Astrocyte of the spinal cord (primary cell): ENCODE measurements around the gene KIAA1328.

ENCODE experiments used
- DNase-seq: peaks from one replicate; pipeline ENCODE4 v3.0.0; 2011; ENCODE audit warnings: low read depth, low spot score
- H3K4me3 ChIP-seq: 2 replicates; pipeline ENCODE4 v1.5.1; 2011; ENCODE audit warnings: low read depth, mild to moderate bottlenecking, low read length, moderate library complexity
- CTCF ChIP-seq: IDR thresholded peaks from 2 replicates; pipeline ENCODE4 v1.5.1; 2012; ENCODE audit warnings: low read depth, mild to moderate bottlenecking, low read length, inconsistent platforms
- in situ Hi-C: cut with HindIII; loops from 2 replicates; pipeline ENCODE4 v1.10.0; 2017; ENCODE audit warnings: low sequenced_read_pairs

KIAA1328 gene

DNA sequence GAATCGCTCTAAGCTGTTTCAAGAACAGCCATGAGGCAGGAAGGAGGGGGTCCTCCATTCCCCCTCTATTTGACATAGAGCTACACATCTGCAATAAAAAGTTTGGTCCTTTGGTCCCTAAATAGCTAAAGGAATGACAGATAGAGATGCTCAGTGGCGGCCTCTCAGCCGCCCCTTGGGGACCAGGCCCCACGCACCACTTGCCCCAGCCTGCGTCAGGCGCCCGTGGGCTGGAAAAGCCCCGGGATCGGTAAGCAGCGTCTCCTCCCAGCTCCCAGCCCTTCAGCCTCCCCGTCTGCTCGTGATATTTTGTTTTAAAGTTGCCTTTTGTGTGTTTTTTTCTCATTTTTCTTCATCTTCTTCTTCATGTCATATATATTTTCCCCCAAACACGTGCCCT, 415.7 kb downstream of the KIAA1328 start:
- no peak for DNase-seq
- TF ChIP-seq CTCF, result no peak
- in situ Hi-C loops, result no loop called here
- no peak overlapping the region for H3K4me3 ChIP-seq

DNA sequence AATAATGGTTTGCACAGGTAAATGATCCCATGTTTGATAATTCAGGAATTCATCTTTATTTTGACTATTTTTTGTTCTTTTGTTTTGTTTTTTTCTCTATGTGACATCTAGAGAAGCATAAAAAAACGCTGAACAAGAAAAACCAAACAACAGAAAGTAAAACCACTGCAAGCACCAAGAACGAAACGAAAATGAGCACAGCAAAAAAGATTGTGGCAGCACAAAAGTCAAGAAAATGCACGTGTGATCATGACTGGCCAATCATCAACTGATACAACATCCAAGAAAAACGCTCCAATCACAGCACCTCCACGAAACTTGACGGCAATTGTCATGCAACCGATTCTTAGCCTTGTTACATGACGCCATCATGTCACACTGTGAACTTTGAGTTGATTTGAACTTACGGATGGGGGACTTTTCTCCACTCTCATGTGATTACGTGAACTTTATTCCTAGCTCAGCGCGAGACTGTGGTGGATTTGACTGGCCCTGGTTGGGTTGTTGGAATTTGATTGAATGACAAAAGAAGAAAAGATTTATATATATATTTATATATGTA, 417.9 kb downstream of the KIAA1328 start:
- DNase-seq, result no peak
- TF ChIP-seq CTCF, result no peak
- no peak overlapping the region for H3K4me3 ChIP-seq
- in situ Hi-C loops, result no loop called here

GRCh38 chr18:37247497-37248161, 418.7 kb downstream of the KIAA1328 start:
- in situ Hi-C loops, result no loop called here
- no peak for TF ChIP-seq CTCF
- DNase-seq, result no peak
- no peak overlapping the region for H3K4me3 ChIP-seq

GRCh38 chr18:37248281-37248680, 419.4 kb downstream of the KIAA1328 start:
- no peak for TF ChIP-seq CTCF
- H3K4me3 ChIP-seq, result no peak overlapping the region
- DNase-seq, result no peak
- in situ Hi-C loops, result no loop called here

DNA sequence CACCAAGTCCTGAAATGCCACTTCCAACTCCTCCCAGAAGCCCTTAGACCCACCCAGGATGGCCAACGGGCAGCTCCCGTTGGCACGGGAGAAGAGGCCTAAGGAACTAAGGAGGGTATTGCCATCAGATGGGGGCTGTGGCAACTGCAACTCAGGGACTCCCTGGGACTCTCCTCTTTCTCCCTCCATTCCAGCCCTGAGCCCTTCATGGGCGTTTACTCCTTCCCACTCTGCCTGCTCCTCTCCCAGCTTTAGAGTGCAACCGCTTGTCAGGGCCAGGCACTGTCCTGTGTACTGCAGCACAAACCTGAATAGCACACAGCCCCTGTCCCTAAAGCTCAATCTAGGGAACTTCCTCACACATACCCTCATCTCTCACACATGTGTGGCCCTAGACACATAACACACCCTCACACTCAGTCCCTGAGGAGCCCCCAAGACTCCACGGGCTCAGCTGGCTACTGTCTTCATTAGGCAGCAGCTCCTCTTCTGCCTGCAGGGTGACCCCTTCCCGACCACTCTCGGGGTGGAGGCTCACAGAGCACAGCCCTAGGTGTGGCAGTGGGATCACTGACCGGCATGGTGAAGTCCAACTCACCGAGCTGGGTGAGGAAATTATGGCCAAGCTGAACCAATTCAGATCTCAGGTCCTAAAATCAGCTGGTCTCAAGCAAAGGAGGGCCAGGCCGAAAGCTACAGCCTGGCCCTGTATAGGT, 420.4 kb downstream of the KIAA1328 start:
- no peak for DNase-seq
- TF ChIP-seq CTCF, result no peak
- H3K4me3 ChIP-seq, result no peak overlapping the region
- in situ Hi-C loops, result no loop called here

GRCh38 chr18:37249895-37250618, 421.1 kb downstream of the KIAA1328 start:
- H3K4me3 ChIP-seq, result no peak overlapping the region
- in situ Hi-C loops, result no loop called here
- no peak for TF ChIP-seq CTCF
- no peak for DNase-seq
